ENCODE measurements around the gene FRAS1. TPM values are rescaled to one million over a fixed set of nuclear protein-coding genes. Genes with fewer than 3 reads are reported as not detected.
A peak's percentile ranks its signal among the peaks of the same experiment; 100 is the strongest.

Gene FRAS1
- polyA plus RNA-seq, 2 of the 4 experiments (the other 2 are of a cell fraction): 2.3 to 5.8 TPM

- ChIA-PET CTCF (interaction anchor here (1.5 to 3.7 kb wide), 2 partner anchors 10 to 447 kb away, joined by 3 to 21 read pairs; no protein-coding TSS in a partner anchor), POLR2A (no interaction called here)
- no peak overlapping the region for H3K4me3 ChIP-seq
- TF ChIP-seq HDAC2 (IDR thresholded peaks at IDR 0.05): no peak
- TF ChIP-seq, protein P1, sequence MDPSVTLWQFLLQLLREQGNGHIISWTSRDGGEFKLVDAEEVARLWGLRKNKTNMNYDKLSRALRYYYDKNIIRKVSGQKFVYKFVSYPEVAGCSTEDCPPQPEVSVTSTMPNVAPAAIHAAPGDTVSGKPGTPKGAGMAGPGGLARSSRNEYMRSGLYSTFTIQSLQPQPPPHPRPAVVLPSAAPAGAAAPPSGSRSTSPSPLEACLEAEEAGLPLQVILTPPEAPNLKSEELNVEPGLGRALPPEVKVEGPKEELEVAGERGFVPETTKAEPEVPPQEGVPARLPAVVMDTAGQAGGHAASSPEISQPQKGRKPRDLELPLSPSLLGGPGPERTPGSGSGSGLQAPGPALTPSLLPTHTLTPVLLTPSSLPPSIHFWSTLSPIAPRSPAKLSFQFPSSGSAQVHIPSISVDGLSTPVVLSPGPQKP (IDR thresholded peaks at IDR 0.05; ENCODE audit: low read depth, low read length): no peak
- no peak for TF ChIP-seq FOSL2 (IDR thresholded peaks at IDR 0.05)
- TF ChIP-seq FOSL2 (CRISPR knock-in tag; IDR thresholded peaks at IDR 0.05): no peak
- no peak for TF ChIP-seq EP300 (IDR thresholded peaks at IDR 0.05)
- H3K4me2 ChIP-seq: no peak overlapping the region
- FAIRE-seq: no peak
- no peaks in the 10 kb centered on the region for H3K4me1 ChIP-seq
- no peak for DNase-seq (ENCODE audit: low read depth in 1 of 2, low spot score in 1 of 2)
- no peak overlapping the region for H3K27ac ChIP-seq
- H3K9me3 ChIP-seq: no peaks in the 10 kb centered on the region
- no peak for ATAC-seq
- 53% methylated on average over 4 of the region's 4 CpGs for WGBS (ENCODE audit: missing lambda C conversion rate)
Measured at GRCh38 chr4:78069319-78069718, 12.2 kb downstream of the FRAS1 start.

DNA sequence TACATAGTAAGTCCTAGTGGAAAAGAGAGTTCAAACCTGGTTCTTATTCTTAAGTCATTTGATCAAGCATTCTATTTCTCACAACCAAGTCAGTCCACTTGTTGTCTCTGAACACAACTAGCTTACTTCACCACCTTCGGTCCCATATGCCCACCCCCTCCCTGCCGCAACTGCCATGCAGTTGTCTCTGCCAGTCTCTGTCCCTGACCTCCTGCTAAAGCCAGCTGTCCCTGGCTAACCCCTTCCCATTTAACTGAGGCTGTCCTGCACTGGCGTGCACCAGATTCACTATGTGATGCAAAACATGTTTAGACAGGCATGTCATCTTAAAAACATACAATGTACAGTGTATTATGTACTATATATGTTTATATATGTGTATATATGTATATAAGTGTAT is 12.7 kb downstream of the FRAS1 start:
- CTCF ChIA-PET: interaction anchor here (1.5 to 3.7 kb wide), 2 partner anchors 10 to 447 kb away, joined by 3 to 21 read pairs; no protein-coding TSS in a partner anchor
- Histone ChIP-seq H3K9me3 (no peaks in the 10 kb centered on the region), H3K27ac (no peak overlapping the region), H3K4me3 (no peak overlapping the region), H3K4me2 (no peak overlapping the region), H3K4me1 (no peaks in the 10 kb centered on the region)
- 72% methylated on average over 3 of the region's 3 CpGs for whole genome bisulfite sequencing (ENCODE audit: missing lambda C conversion rate)
- no peak for ATAC-seq
- TF ChIP-seq KDM5A (IDR thresholded peaks at IDR 0.05) (no peak), FOXS1 (CRISPR knock-in tag; IDR thresholded peaks at IDR 0.05) (no peak), CBX2 (IDR thresholded peaks at IDR 0.05; ENCODE audit: borderline replicate concordance, low read depth) (no peak), PBX3 (IDR thresholded peaks at IDR 0.05) (no peak), HEYL (CRISPR knock-in tag; IDR thresholded peaks at IDR 0.05) (no peak), POLR2A (IDR thresholded peaks at IDR 0.05; ENCODE audit: low read length) (no peak), PHF8 (IDR thresholded peaks at IDR 0.05; ENCODE audit: borderline replicate concordance, low read depth) (no peak), ZFP36 (IDR thresholded peaks at IDR 0.05; ENCODE audit: borderline replicate concordance, partially characterized antibody) (no peak)
- TF ChIP-seq, protein P2, sequence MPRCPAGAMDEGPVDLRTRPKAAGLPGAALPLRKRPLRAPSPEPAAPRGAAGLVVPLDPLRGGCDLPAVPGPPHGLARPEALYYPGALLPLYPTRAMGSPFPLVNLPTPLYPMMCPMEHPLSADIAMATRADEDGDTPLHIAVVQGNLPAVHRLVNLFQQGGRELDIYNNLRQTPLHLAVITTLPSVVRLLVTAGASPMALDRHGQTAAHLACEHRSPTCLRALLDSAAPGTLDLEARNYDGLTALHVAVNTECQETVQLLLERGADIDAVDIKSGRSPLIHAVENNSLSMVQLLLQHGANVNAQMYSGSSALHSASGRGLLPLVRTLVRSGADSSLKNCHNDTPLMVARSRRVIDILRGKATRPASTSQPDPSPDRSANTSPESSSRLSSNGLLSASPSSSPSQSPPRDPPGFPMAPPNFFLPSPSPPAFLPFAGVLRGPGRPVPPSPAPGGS (IDR thresholded peaks at IDR 0.05): no peak
- DNase-seq (ENCODE audit: low read depth in 1 of 2, low spot score in 1 of 2): no peak
- FAIRE-seq: no peak
- POLR2A ChIA-PET: no interaction called here

- Histone ChIP-seq H3K4me1 (no peaks in the 10 kb centered on the region), H3K4me2 (no peak overlapping the region), H3K27ac (no peak overlapping the region), H3K9me3 (no peaks in the 10 kb centered on the region), H3K4me3 (no peak overlapping the region)
- ChIA-PET POLR2A (no interaction called here), CTCF (interaction anchor here (3.7 kb wide), 1 partner anchor 11 kb away, joined by 21 read pairs; no protein-coding TSS in a partner anchor)
- 69% methylated on average over 2 of the region's 2 CpGs for WGBS (ENCODE audit: missing lambda C conversion rate)
- ATAC-seq (no peak), DNase-seq (ENCODE audit: low read depth in 1 of 2, low spot score in 1 of 2) (no peak), FAIRE-seq (no peak)
- TF ChIP-seq MAZ (IDR thresholded peaks at IDR 0.05; ENCODE audit: borderline replicate concordance, low read depth, low read length) (no peak), MAFK (IDR thresholded peaks at IDR 0.05; ENCODE audit: partially characterized antibody) (peak; percentile 21), ZC3H11A (IDR thresholded peaks at IDR 0.05) (no peak), ESRRA (IDR thresholded peaks at IDR 0.05; ENCODE audit: borderline replicate concordance, low read length) (no peak), CHD4 (IDR thresholded peaks at IDR 0.05; ENCODE audit: borderline replicate concordance) (no peak), MAX (IDR thresholded peaks at IDR 0.05) (no peak), KDM1A (IDR thresholded peaks at IDR 0.05; ENCODE audit: low read depth) (no peak), SMC3 (IDR thresholded peaks at IDR 0.05) (no peak)
Measured at GRCh38 chr4:78070731-78071282, 13.7 kb downstream of the FRAS1 start.
